SH-SY5Y (cell line): ENCODE data around the gene TBC1D13.

Experiments used
- GATA2 ChIP-seq: IDR thresholded peaks from 2 replicates; pipeline ENCODE4 v1.6.1; 2011; ENCODE audit warnings: mild to moderate bottlenecking, low read depth, low read length
- GATA3 ChIP-seq: IDR thresholded peaks from 2 replicates; pipeline ENCODE4 v1.6.1; 2011; ENCODE audit warnings: low read depth, mild to moderate bottlenecking, low read length, moderate library complexity

The TBC1D13 gene

DNA sequence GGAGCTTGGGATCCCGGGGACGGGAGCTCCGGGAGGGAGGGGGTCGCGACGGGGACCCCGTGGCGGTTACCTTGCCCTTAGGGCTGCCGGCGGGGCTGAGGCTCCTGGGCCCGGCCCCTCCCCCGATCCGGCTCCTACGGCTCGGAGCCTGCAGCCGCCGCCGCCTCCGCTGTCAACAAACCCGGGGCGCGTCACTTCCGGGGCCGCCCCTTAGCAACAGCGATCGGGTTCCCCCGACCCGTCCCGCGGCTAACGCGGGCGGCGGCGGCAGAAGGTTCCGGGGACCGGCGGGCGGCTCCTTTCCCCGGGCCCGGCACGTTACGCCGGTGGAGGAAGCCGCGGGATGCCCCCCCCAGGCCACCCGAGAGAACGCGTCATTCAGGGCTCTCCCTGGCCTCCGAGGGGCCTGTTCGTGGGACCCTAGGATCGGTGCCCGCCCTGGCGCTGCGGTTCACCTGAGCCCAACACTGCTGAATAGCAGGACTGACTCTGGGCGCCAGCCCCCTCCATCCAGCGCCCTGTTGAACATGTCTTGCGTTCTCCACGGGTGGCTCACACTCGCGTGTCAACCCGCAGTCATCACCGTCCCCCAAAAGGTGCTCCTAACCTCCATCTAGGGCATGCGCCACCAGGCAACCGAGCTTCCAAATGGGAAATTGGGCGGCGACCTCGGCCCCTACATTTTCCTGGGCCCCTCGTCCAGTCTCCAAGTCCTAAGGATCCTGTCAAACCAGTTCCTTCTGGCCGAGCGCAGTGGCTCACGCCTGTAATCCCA, 15.1 kb upstream of the TBC1D13 start, which contains the start of gene ZER1:
Gene ZER1, minus strand, starts transcription at position 183 of the 775 bp plus-strand sequence. CDS start 16,362 bp downstream, outside the sequence.
- no peak for TF ChIP-seq GATA3
- no peak for TF ChIP-seq GATA2

DNA sequence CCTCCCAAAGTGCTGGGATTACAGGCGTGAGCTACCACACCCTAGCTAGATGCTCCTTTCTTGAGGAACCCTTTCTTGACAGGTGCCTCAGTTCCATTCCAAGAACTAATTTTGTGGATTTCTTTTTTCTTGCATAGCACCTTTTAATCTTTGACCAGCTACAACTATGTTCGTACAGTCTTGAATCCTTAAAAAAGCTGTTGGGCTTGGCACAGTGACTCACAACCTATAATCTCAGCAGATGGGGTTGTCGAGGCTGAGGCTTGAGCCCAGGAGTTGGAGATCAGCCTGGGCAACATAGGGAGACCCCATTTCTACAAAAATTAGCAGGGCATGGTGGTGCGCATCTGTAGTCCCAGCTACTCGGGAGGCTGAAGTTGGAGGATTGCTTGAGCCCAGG, 14.0 kb upstream of the TBC1D13 start:
- TF ChIP-seq GATA3 (no peak), GATA2 (no peak)

DNA sequence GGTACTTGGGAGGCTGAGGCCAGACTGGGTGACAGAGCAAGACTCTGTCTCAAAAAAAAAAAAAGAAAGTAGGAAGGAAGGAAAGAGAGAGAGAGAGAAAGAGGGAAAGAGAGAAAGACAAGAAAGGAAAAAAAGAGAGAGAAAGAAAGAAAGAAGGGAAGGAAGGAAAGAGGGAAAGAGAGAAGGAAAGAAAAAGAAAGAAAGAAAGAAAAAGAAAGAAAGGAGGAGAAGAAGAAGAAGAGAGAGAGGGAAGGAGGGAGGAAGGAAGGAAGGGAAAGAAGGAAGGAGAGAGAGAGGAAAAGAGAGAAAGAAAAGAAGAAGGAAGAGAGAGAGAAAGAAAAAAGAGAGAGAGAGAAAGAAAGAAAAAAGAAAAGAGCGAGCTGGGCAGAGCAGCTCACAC, 12.2 kb upstream of the TBC1D13 start:
- TF ChIP-seq GATA2 (no peak), GATA3 (no peak)

DNA sequence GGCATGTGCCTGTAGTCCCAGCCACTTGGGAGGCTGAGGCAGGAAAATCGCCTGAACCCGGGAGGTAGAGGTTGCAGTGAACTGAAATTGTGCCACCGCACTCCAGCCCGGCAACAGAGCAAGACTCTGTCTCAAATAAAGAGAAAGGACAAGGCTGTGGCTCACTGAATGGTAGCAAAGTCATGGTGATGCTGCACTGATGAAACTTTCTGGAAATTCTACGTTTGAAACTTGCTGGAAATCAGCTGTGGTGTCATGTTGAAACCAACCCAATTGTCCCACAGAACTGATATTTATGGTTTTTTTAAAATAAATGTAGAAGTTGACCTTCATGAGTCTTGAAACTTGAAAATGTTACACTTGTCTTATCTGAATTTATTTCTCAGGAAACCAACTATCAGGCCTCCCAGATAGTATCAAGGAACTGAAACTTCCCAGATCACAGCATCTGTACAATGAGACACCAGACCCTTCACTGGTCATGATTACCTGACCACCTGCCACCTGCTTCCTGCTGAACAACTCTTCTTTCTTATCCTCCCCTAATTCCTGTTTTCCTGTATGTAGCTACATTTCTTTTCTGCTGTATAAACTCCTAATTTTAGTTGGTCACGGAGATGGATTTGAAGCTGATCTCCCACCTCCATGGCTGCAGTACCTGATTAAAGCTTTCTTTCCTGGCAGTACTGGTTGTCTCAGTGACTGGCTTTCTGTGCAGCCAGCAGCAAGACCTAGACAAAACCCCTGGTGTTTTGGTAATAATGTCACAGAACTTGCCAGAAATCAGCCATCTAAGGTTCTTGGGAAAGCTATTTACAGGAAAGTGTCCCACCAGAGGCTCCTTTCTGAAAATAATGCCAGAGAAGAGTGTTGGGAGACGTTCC, 5.6 kb upstream of the TBC1D13 start:
- TF ChIP-seq GATA2 (no peak), GATA3 (no peak)

DNA sequence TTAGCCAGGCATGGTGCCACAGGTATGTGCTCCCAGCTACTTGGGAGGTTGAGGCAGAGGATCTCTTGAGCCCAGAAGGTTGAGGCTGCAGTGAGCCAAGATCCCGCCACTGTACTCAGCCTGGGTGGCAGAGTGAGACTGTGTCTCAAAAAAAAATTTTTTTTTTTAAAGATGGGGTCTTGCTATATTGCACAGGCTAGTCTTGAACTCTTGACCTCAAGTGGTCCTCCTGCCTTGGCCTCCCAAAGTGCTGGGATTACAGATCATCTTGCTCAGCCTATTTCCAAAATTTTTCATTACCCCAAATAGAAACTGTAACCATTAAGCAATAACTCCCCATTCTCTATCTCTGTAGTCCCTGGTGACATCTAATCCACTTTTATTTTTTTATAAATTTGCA, 4.4 kb upstream of the TBC1D13 start:
- no peak for TF ChIP-seq GATA3
- no peak for TF ChIP-seq GATA2

DNA sequence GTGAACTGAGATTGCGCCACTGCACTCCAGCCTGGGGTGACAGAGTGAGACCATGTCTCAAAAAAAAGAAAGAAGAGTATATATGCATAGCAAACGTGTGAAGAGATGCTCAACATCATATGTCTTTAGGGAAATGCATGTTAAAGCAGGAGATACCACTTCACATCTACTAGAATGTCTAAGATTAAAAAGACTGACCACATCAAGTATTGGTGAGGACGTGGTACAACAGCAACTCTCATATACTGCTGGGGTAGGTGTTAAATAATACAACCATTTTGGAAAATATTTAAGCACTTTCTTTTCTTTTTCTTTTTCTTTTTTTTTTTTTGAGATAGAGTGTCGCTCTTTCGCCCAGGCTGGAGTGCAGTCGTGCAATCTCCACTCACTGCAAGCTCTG, 1.6 kb upstream of the TBC1D13 start:
- TF ChIP-seq GATA3, result no peak
- no peak for TF ChIP-seq GATA2

DNA sequence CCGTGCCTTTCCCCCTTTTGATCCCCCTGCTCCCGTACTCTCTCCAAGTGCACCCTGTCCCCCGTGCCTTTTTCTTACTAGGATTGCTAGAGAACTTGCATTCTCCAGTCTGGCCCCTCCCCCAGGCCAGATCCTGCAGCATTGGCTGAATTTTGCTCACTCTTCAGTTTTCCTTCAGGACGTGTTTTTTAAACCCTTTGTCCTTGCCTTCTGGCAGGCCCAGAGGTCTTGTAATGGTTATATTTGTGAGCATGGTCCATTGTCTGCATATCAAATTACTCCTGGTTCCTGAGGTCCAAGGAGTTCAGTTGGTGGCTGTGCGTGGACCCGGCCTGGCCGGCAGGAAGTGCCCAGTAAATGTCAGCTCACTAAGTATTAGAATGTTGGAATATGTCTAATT, 606 bp downstream of the TBC1D13 start:
- no peak for TF ChIP-seq GATA3
- no peak for TF ChIP-seq GATA2

DNA sequence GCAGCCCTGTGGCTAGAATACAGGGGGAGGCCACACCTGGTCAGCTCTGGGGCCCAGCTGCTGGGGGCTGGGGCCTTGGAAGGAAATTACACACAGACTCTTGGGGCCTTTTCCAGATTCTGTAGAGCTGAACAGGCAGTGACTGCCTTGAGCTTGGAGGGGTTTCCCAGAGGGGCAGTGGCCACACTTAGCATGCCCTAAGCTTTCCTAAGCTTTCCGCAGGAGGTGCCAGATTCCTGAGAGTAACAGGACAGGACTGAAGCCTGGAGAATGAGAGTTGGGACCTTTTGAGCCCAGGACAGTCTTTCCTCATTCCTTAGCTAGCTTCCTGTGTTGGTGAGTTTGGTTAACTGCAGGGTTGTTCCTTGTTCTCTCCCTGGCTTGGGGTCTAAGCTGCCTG, 1.4 kb downstream of the TBC1D13 start:
- TF ChIP-seq GATA3 (no peak), GATA2 (no peak)

DNA sequence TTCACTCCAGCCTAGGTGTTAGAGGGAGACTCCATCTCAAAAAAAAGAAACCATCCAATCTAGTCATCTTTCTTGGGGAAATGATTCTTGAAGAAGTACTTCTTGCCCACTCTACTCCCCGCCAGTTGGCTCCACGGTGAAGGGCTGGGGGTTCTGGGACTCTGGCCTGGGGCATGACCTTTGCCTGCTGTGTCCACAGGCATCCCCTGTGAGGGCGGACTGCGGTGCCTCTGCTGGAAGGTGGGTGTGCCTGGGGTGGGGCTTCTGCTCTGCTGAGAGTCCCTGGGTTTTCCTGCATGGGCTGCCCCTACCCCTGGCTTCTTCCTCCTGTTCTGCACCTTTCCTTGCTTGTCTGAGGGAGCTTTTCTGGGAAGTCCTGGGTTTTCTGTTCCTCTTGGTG, 3.5 kb downstream of the TBC1D13 start:
- TF ChIP-seq GATA2 (no peak), GATA3 (no peak)

DNA sequence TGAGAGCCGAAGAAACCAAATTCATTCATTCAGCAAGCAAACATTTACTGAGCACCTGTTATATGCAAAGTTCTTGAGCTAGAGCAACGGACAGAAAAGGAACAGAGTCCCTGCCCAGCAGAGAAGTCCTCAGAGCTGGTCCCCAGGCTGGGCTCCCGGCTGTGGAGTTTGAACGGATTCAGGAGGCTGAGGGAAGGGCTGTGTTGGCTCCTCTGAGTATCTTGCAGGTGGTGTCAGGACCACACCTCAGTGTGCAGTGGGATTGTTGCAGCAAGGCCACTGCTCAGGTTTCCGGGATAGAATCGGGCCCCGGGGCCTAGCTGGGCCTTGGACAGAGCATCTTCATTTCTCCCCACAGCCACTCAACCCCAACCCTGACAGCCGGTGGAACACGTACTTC, 5.1 kb downstream of the TBC1D13 start:
- TF ChIP-seq GATA3 (no peak), GATA2 (no peak)

DNA sequence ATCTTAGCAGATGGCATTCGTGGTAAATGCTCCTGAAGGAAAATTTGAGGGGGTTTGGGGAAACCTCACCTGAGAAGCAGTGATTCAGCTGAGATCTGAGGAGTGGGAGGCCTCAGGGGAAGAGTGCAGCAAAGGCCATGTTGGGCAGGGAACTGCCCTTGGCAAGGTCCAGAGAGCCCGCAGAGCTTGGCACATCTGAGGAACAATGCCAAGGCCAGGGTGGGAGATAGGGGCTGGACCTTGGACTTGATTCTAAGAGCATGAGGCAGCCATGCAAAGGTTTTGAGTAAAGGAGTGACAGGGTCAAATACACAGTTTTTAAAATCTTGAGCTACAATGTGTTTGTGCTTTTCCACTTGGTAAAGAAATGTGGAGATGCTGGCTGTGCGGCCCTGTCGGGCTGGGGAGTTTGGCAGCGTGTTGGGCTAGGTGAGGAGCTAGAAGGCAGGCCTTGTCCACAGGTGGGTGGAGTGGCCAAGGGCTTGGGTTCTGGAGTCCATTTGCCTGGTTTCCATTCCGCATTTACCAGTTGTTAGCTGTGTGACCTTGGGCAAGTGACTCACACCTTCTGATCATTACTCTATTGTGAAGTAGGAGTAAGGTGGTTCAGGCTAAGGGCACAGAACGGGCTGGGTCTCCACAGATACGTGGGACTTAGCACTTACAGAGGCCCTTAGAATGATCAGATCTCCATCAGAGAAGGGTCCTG, 6.1 kb downstream of the TBC1D13 start:
- TF ChIP-seq GATA2, result no peak

DNA sequence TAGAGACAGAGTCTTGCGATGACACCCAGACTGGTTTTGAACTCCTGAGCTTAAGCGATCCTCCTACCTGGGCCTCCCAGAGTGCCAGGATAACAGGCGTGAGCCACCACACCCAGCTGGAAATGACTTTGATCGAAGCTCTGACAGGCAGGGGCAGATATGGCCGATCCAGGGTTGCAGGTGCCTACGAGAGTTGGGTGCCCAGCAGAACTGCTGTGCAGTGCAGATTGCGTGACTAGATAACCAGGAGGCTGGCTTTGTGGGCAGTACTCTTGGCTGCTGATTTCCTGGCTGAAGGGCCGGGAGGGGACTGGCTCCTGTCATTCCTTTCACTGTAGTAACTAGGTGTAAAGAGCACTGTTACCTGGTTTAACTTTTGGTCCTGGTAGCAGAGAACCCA, 11.8 kb downstream of the TBC1D13 start:
- TF ChIP-seq GATA2 (no peak), GATA3 (no peak)

DNA sequence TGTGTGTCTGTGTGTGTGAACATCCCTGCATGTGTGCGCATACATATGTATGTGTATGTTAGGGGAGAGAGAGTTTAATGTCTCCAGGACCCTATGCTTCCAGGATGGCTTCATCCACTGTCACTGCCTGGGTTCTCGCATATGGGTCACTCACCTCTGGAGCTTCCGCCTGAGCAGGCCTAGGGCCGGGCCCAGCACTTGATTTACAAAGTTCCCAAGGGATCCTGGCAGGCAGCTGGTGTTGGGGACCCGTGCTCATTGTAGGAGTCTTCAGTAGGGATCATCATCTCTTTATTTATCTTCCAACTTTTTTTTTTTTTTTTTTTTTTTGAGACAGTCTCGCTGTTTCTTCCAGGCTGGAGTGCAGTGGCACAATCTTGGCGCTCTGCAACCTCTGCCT, 13.0 kb downstream of the TBC1D13 start:
- TF ChIP-seq GATA2, result no peak
- TF ChIP-seq GATA3, result no peak

DNA sequence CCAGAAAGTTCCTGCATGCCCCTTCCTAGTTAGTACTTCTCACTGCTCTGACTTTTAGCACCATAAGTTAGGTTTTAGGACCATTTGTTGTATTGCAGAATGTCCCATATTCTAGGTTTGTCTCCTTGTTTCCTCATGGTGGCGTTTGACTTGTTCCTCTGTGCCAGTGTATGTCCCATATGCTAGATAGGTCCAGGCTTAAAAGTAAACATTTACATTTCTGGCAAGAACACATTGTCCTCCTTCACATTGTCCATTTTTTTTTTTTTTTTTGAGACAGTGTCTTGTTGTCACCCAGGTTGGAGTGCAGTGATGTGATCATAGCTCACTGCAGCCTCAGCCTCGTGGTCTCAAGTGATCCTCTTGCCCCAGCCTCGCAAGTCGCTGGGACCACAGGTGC, 15.4 kb downstream of the TBC1D13 start:
- TF ChIP-seq GATA3, result no peak
- TF ChIP-seq GATA2, result no peak

DNA sequence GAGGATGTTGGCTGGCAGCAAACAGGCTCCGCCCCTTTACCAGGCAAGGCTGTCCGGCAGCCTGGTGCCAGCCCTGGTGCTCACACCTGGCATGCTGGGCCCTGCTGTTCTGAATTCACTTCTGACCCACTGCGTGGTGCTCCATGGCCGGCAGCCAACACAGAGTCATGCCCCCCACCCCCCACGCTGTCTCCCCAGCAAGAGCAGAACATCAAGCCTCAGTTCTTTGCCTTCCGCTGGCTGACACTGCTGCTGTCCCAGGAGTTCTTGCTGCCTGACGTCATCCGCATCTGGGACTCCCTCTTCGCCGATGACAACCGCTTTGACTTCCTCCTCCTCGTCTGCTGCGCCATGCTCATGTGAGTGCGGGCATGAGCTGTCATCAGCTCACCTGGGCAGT, 18.6 kb downstream of the TBC1D13 start:
- no peak for TF ChIP-seq GATA2
- no peak for TF ChIP-seq GATA3
